WERI-Rb-1 (cell line): ENCODE data around the gene NPAS3.

Experiments used
- DNase-seq: peaks from one replicate; pipeline ENCODE4 v3.0.0-alpha.2; 2020
- H3K27ac ChIP-seq: fragments of 250-450 bp; sonication (Bioruptor Pico); 2 replicates; pipeline ENCODE4 v1.5.1; 2020; ENCODE audit warnings: mild to moderate bottlenecking, moderate library complexity
- H3K27me3 ChIP-seq: fragments of 250-450 bp; sonication (Bioruptor Pico); 2 replicates; pipeline ENCODE4 v1.5.1; 2021; ENCODE audit warnings: mild to moderate bottlenecking, low read depth, moderate library complexity; ENCODE audit not compliant: insufficient read depth, severe bottlenecking
- H3K36me3 ChIP-seq: fragments of 250-450 bp; sonication (Bioruptor Pico); 2 replicates; pipeline ENCODE4 v1.5.1; 2020; ENCODE audit warnings: mild to moderate bottlenecking, moderate library complexity
- H3K4me3 ChIP-seq: 2 replicates; pipeline ENCODE4 v1.5.1; 2011; ENCODE audit warnings: low read depth, mild to moderate bottlenecking, control low read depth, low read length
- H3K9me3 ChIP-seq: fragments of 250-450 bp; sonication (Bioruptor Pico); 2 replicates; pipeline ENCODE4 v1.5.1; 2021; ENCODE audit warnings: mild to moderate bottlenecking, moderate library complexity; ENCODE audit not compliant: severe bottlenecking
- TF ChIP-seq, protein P1 (sequence below): IDR thresholded peaks from 2 replicates; pipeline ENCODE4 v1.5.1; 2011; ENCODE audit warnings: low read depth, mild to moderate bottlenecking, control low read depth, inconsistent platforms, low read length

The NPAS3 gene

DNA sequence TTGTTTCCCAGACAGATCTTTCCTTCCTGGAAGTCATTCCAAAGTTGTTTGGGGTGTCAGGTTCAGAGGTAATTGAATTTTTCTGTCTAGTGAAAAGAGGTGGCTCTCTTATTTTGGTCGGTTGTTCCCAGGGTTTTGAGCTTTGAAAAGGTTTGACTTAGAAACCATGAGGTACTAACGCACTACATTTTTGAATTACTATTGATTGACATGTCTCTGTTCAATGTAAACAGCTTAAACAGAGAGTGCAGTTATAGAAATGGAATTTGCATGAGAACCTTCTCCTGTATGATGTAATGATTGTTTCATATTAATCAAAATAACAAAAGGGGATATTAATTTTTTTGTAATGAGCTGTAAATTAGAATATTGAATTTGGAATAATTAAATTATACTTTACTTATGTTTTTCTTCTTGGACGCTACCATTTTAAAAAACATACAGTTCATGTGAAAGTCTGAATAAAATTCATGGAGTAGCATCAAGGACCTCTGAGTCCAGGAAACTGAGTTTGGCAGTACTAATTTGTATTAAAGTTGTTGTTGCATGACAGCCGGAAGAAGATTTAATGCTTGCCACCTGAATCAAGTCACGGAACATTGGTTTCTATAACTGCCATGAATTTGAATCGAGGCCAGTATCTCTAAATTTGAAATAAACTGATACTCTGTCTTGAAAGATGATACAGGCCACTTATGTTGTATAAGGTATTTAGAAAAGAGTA lies 41.7 kb downstream of the NPAS3 start:
- TF ChIP-seq, protein P1, sequence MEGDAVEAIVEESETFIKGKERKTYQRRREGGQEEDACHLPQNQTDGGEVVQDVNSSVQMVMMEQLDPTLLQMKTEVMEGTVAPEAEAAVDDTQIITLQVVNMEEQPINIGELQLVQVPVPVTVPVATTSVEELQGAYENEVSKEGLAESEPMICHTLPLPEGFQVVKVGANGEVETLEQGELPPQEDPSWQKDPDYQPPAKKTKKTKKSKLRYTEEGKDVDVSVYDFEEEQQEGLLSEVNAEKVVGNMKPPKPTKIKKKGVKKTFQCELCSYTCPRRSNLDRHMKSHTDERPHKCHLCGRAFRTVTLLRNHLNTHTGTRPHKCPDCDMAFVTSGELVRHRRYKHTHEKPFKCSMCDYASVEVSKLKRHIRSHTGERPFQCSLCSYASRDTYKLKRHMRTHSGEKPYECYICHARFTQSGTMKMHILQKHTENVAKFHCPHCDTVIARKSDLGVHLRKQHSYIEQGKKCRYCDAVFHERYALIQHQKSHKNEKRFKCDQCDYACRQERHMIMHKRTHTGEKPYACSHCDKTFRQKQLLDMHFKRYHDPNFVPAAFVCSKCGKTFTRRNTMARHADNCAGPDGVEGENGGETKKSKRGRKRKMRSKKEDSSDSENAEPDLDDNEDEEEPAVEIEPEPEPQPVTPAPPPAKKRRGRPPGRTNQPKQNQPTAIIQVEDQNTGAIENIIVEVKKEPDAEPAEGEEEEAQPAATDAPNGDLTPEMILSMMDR, result no peak
- no peaks in the 10 kb centered on the region for H3K36me3 ChIP-seq
- H3K4me3 ChIP-seq, result no peak overlapping the region
- no peak for DNase-seq
- H3K9me3 ChIP-seq, result no peaks in the 10 kb centered on the region
- H3K27me3 ChIP-seq, result no peaks in the 10 kb centered on the region
- no peak overlapping the region for H3K27ac ChIP-seq

DNA sequence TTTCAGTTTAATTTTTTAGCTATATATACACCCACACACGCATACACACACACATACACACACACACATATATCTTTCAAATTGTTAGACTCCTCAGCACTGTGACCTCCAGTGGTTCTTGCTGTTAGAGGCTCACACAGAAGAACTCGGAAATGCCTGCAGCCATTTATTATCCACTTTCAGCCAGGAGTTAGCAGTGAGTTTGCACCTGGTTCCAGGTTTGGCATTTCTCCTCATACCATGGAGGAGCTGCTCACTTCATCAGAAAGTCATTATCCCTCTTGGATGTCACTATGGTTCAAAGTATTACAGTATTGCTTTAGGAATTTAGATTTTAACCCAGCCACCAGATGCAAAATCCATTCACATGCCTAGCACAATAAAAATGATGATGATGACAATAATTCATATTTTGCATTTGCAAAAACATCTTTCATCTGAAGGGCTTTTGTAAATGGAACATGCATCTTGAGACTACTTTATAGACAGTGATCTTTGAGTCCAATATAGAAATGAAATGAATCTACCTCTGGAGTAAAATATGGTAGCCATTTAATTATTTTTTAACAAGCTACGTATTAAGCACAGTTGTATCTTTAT lies 42.3 kb downstream of the NPAS3 start:
- DNase-seq, result no peak
- H3K4me3 ChIP-seq, result no peak overlapping the region
- H3K27me3 ChIP-seq, result no peaks in the 10 kb centered on the region
- H3K9me3 ChIP-seq, result no peaks in the 10 kb centered on the region
- H3K27ac ChIP-seq, result no peak overlapping the region
- TF ChIP-seq, protein P1, result no peak
- no peaks in the 10 kb centered on the region for H3K36me3 ChIP-seq

DNA sequence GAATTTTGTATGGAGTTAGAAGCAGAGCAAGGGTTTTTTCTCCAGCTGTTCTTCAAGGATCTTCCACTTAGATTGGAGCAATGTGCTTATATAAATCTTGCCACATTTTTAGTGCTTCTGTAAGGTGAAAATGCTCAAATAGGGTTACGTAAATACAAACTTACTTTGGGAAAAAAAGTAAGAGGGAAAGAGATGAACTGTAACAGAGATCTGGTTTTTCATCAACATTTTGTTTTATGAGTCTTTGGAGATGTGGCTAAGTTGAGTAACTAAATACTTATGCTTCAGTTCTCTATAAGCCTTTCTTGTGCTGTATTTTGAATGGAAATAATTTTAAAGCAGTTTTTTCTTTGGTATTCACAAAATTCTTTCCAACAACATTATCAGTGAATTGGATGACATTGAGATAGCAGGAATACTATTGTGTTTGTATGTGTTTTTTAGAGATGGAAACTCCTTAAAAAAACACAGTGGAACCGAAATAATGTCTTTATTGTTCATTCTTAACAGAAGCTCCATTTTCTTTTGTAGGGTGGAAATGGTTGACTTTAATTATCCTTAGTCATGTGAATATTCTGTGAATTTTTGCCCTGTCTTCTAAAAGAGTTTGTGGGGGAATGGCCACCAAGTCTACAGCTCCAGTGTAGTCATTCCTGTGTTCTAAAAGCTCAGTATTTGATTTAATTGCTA lies 45.7 kb downstream of the NPAS3 start:
- H3K27me3 ChIP-seq, result no peaks in the 10 kb centered on the region
- TF ChIP-seq, protein P1, result no peak
- no peaks in the 10 kb centered on the region for H3K36me3 ChIP-seq
- H3K9me3 ChIP-seq, result no peaks in the 10 kb centered on the region
- no peak overlapping the region for H3K4me3 ChIP-seq
- H3K27ac ChIP-seq, result no peak overlapping the region
- no peak for DNase-seq

DNA sequence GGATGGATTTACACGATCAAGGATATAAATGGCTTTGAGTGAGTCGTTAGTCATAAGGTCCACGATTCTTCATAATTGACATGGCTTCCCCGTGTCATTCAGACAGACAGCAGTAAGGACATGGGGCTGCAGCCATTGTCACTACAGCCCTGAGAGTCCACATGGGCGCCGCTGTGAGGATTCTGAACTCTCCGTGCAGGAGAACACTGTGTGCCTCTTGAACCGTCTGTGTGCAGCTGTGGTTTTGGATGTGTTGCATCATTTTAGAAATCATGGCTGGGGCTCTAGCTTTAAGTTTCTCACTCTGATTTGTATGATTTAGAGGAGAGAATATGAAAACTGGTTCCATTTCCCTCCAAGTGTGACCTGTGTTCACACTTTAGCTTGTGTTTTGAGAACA lies 47.2 kb downstream of the NPAS3 start:
- no peak overlapping the region for H3K27ac ChIP-seq
- DNase-seq, result no peak
- no peak overlapping the region for H3K4me3 ChIP-seq
- H3K27me3 ChIP-seq, result no peaks in the 10 kb centered on the region
- TF ChIP-seq, protein P1, result no peak
- no peaks in the 10 kb centered on the region for H3K9me3 ChIP-seq
- H3K36me3 ChIP-seq, result no peaks in the 10 kb centered on the region

DNA sequence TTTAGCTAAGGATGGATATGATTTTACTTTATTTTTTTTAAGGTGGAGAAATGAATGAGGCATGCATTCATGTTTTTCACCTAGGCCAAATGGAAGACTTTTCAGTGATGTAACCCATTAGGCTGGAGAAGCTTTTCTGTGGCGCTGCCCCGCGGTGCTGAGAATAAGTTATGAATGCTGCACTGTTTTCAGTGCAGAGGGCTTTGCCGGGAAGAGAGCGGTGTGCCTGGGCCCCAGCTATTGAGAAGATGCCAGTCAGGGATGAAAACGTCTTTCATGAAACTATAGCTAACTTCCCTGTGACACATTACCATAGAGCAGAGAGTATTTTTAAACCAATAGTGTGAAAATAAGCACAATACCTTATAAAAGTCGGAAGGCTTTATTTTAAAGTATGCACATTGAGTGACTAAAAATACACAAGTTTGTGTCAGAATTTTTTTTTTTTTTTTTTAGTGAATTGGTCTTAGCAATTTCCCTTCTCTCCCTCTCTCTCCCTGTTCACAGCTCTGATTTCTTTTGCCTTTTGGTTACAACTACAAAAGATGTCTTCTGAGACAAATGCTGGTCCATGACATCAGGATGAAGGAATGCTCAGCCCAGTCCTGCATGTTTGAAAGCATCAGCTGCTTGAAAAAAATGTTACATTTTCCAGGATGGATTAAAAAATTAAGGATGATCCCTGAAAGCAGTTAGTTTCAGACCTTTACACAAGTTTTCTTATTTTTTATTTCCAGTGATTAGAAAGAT lies 48.3 kb downstream of the NPAS3 start:
- Histone ChIP-seq H3K27ac (no peak overlapping the region), H3K27me3 (no peaks in the 10 kb centered on the region), H3K36me3 (no peaks in the 10 kb centered on the region), H3K9me3 (no peaks in the 10 kb centered on the region), H3K4me3 (no peak overlapping the region)
- TF ChIP-seq, protein P1, result no peak
- no peak for DNase-seq
